GM18505 (cell line): Measurements from ENCODE around the gene GMDS.

Experiments used
- ATAC-seq: cut with Tn5 transposase; IDR thresholded peaks from one replicate; pipeline ENCODE4 v1.9.1; 2021; ENCODE audit not compliant: unreplicated experiment
- POLR2A ChIP-seq: IDR thresholded peaks from 4 replicates; pipeline ENCODE4 v1.6.1; 2011; ENCODE audit warnings: borderline replicate concordance; ENCODE audit not compliant: insufficient read depth, insufficient read length; ENCODE audit errors: extremely low read depth

The GMDS gene

DNA sequence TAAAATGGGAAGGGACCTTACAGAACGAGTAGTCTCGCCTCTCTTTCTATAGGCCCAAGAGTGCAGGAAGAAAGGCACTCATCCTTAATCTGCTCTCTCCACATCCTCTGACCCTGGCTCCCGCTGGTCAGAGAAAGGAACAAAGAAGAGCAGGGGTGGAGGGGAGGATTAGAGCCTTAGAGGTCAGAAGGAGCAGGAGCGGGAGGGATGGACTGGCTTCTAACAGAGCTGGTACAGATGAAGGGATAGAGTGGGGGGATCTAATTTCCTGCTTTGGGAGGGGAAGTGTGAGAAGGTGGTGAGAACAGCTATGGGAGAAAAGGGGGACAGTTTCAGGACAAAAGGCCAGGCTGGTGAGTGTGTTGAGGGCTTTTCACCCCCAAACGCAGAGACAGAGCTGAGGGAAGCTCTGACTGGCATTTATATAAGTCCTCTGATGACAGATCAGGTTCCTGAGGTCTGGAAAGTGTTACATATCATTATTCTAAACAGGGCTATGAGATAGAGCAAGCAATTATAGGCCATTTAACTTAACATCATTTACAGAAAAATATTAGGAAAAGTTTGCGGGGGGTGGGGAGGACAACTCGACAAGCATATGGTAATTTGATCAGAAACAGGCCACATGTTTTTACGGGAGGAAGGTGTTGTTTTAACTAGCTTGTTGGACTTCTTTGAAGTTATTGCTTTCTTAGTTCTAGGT is 524.6 kb downstream of the GMDS start:
- no peak for ATAC-seq
- TF ChIP-seq POLR2A = no peak

DNA sequence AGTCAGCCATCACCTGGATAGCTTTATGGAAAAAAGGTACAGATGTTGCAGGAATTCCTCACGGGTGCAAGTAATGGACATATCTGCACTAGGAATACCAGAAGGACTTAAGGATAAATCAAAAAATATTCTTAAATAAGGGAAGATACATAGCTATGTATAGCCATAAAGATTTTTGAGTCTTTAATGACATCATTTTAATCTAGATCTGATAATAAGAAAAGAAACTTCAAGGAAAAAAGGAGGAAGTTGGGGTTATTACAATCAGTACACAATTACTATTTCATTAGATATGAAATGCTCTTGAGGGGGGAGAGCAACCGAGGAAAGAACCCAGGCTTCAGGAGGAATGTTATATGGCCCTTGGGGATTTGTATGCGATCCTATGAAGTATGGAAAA is 525.5 kb downstream of the GMDS start:
- no peak for TF ChIP-seq POLR2A
- no peak for ATAC-seq

DNA sequence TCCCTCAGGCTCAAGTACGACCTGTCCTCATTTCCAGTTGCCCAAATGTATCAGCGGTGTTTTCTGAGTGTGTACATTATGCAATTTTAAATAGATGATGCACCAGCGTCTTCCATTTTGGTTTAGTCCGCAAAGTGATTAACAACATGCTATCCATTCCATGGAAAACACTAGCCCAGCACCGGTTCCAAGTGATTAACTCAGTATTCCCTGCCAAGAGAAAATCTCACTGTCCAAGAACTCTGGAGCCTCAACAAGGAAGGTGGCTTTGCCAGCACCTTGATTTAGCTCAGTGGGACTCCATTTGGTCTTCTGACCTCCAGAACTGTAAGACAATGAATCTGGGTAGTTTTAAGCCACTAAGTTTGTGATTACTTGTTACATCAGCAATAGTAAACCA is 528.5 kb downstream of the GMDS start:
- TF ChIP-seq POLR2A = no peak

DNA sequence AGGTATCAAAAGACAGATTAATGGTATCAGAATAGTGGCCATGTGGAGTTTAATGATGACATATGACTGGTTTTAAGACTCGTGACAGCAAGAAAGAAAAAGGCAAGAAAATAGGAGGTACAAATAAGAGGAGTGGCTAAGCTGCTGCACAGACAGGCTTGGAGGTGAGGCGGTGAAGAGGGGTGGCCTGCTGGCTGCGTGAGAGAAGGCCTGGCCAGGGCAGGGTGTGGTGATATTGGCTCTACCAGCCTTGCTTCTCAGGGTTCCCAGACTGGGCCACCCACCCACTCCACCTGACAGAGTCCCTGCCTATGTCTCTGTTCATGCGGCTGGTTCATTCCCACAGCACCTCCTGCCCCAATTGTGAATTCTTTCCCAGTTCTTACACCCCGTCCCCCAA is 529.0 kb downstream of the GMDS start:
- no peak for ATAC-seq

More for the DNA sequence above, 528.5 kb downstream of the GMDS start:
- ATAC-seq = no peak

DNA sequence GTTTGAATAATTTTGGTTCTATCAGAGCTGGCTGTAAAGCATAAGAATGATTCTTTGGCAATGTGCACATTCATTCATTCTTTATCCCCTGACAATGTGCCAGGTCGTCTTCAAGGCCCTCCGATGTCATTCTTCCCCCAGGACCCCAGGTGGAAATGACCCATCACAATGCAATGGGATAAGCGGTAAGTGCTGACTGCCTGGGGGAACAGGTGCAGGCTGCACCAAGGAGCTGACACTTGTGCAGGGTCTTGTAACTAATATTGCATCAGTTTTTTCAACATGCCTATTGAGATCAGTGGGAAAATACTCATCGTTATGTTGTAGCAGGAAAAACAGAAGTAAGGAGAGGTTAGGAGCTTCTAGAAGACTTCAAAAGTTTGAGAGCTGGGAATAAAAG is 530.1 kb downstream of the GMDS start:
- ATAC-seq = no peak
- no peak for TF ChIP-seq POLR2A

More for the DNA sequence above, 529.0 kb downstream of the GMDS start:
- TF ChIP-seq POLR2A = no peak

DNA sequence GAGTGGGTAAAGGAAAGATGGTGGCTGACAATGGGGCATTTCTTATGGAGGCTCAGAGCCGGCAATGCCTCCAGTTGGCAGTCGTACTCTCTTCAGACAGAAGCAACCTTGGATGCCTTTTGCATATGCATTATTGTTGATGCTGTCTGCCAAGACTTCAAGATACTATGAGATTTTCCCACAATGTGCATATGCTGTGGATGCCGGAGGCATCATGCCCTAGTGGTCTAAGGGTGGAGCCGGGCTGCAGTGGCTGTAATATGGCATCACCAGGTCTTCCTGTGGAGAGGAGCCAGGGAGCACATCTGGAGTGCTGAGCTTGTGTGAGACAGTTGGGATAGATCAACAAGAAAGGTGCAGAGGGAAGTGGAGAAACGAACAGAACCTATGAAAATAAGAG is 530.8 kb downstream of the GMDS start:
- no peak for TF ChIP-seq POLR2A

DNA sequence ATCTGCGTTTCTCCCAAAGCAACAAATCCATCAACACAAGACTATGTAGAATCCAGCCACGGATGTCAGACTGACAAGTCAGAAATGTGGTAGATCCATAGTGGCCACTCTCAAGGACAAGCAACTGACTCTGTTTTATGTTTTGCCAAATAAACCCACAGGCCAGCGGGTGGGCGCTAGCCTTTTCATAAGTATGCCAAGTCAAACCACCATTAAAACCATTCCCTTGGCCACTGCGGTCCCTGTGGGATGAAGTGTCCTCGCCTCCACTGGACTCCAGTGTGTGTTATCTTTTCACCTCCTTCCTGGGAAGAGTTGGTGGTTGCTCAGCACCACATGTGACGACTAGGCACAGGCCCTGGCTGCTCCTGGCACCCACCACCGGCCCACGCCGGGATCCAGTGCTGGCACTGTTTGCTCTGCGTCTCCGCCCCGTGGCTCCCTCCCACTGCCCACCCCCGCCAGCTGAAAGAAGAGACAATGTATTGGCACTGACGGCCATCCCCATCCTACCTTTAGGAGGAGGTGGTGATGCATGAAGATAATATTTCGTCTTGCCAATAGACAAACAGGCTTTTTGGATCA is 532.3 kb downstream of the GMDS start:
- no peak for ATAC-seq

More for the DNA sequence above, 530.8 kb downstream of the GMDS start:
- no peak for ATAC-seq

DNA sequence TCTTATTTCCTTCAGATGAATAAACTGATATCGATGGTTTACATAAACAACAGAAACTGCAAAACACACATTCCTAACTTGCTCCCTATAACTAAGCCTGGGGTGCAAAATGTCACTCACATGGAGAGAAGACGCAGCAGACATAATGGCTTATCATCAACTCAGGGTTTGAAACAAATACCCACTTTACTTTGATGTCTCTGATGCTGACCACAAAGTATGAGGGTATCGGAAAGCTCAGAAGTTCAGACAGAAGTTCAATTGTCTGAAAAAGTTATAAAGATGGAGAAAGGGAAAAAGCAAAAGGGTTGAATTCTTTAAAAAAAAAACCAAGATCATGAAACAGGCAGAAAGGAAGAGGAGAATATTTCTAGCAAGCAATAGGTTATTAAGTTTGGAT is 533.0 kb downstream of the GMDS start:
- no peak for ATAC-seq

More for the DNA sequence above, 532.3 kb downstream of the GMDS start:
- no peak for TF ChIP-seq POLR2A

DNA sequence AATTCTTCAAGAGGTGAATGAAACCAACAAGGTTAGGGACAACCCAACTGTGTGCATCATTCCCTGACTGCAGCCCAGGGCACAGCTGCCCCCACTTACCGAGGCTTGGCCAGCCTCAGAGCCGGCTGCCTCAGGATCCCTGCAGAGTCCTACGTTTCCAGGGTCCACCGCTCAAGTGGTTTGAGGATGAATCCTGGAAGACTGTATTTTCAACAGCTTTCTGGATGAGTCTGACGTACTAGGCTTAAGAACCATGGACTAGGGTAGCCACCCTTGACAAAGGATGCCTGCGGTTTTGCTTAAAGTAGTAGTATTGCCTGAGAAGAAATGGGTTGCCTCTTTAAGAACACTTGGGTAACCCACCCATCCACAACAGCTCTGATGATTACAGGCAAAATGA is 534.3 kb downstream of the GMDS start:
- ATAC-seq = no peak
- TF ChIP-seq POLR2A = no peak

More for the DNA sequence above, 533.0 kb downstream of the GMDS start:
- TF ChIP-seq POLR2A = no peak

DNA sequence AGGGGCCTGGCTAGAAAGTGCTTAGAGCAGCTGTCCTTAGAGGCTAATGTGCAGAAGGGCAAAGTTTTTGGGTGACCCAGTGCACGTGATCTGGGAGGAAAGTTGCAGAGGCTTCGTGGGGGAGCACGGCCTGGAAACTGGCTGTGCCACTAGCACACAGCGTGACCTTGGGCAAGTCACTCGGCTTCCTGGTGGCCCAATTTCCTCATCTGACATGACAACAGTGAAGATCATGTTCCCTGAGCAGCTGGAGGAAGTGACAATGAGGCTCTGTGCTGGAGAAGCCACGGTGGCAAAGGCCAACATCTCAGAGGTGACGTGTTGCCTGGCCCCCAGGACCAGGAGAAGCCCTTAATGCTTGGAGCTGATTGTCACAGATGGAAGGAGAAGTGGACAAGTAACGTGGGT is 536.2 kb downstream of the GMDS start:
- ATAC-seq = no peak
- TF ChIP-seq POLR2A = no peak

DNA sequence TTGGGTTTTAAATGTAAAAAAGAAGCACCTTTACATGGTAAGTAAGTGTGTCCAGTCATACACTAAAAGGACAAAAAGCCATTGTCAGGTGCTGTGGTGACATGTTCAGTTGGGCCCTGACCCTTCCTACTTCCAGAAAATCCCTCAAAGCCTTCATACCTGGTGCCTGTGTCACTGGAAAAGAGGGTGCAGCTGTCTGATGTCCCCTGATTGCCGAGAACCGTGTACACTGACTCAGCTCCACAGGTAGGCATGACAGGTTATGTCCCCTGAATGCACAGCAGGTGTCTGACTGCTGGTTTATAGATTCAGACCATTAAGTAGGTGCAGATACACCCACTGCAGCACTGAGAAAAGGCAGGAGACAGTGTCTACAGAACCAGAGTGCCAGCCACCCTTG is 536.6 kb downstream of the GMDS start:
- no peak for TF ChIP-seq POLR2A
- no peak for ATAC-seq

DNA sequence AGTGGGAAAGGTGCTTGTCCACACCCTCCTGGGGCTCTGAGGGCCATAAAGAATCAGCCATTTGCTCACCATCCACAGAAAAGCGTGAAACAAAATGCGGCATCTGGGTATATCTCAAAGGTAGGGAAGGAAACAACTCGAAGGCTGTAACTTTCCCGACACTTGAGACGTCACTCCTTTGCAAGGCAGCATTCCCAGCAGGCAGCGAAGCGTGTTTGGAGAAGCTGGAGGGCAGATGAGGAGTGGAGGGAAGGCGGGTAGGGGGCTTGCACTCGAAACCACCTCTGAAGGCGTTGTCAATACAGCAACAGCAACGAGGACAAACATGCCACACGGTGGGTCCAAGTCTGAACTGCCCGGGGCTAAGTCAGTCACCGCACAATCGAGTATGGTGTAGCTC is 537.3 kb downstream of the GMDS start:
- no peak for TF ChIP-seq POLR2A
- no peak for ATAC-seq

DNA sequence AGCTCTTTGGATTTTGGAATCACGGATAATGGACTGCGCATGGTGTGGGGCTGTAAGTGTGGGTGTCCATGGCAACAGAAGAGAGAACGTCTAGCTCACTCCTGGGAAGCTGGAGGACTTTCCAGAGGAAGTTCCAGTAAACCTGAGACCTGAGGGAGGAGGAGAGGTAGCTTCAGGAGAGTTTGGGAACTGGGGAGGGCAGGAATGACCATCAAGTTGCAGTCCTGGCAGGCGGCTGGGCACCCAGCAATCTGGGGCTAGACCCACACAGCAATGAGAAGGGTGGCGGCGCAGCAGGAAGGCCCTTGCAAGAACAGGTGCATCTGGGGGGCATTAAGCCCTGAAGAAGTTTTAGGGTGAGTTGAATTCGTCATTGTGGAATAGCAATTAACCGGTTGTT is 539.8 kb downstream of the GMDS start:
- ATAC-seq = no peak
- no peak for TF ChIP-seq POLR2A

DNA sequence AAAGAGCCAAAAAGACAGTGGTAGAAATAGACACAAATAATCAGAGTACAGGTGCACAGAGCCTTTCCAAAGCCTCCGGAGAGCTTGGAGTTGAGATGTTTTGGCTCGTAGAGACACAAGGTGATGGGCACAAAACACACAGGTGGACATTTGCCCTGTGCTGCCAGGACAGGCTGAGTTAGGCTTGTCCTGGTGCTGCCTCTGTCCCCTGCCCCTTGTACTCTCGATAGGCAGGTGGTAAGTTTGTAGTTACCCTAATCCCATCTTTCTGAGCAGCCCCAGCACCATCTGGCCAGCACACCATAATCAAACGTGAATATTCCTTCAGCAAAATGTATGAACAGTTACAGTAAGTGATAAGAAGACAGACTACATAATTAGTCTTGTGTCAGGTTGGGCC is 540.2 kb downstream of the GMDS start:
- no peak for TF ChIP-seq POLR2A
- ATAC-seq = no peak
